Parathyroid adenoma (tissue), 2 donors: Measurements from ENCODE around the gene ENOX2.

Source experiments
- H2AFZ ChIP-seq: fragments of 300-600 bp; sonication (generic); one replicate; pipeline ENCODE4 v1.7.0; 2017; ENCODE audit warnings: antibody characterized with exemption, mild to moderate bottlenecking
- H3K27ac ChIP-seq: fragments of 300-600 bp; sonication (generic); one replicate; pipeline ENCODE4 v1.7.0; 2017
- H3K27me3 ChIP-seq: fragments of 300-600 bp; sonication (generic); one replicate; pipeline ENCODE4 v1.7.0; 2017; ENCODE audit warnings: low read length; ENCODE audit not compliant: control insufficient read depth, insufficient read depth
- H3K36me3 ChIP-seq: fragments of 300-600 bp; sonication (generic); one replicate; pipeline ENCODE4 v1.7.0; 2017; ENCODE audit warnings: low read length; ENCODE audit not compliant: control insufficient read depth, insufficient read depth
- H3K4me1 ChIP-seq: fragments of 300-600 bp; sonication (generic); one replicate; pipeline ENCODE4 v1.7.0; 2017; ENCODE audit warnings: control low read depth
- H3K4me2 ChIP-seq: fragments of 300-600 bp; sonication (generic); one replicate; pipeline ENCODE4 v1.7.0; 2017; ENCODE audit warnings: low read length
- H3K4me3 ChIP-seq: fragments of 300-600 bp; sonication (generic); one replicate; pipeline ENCODE4 v1.7.0; 2017; ENCODE audit warnings: low read depth, low read length
- H3K79me2 ChIP-seq: fragments of 300-600 bp; sonication (generic); one replicate; pipeline ENCODE4 v1.7.0; 2017; ENCODE audit warnings: control low read depth
- H3K9ac ChIP-seq: fragments of 300-600 bp; sonication (generic); one replicate; pipeline ENCODE4 v1.7.0; 2017; ENCODE audit warnings: mild to moderate bottlenecking
- H3K9me3 ChIP-seq: fragments of 300-600 bp; sonication (generic); one replicate; pipeline ENCODE4 v1.7.0; 2017; ENCODE audit warnings: low read length; ENCODE audit not compliant: control insufficient read depth
- CTCF ChIP-seq: fragments of 300-600 bp; sonication (generic); IDR thresholded peaks from one replicate; pipeline ENCODE4 v1.7.0; 2017; ENCODE audit warnings: antibody characterized with exemption, mild to moderate bottlenecking
- donor health status: primary hyperparathyroidism.

ENOX2 gene

GRCh38 chrX:130758072-130758471, 144.9 kb downstream of the ENOX2 start:
- H3K4me1 ChIP-seq, result no peaks in the 10 kb centered on the region
- no peak overlapping the region for H3K9ac ChIP-seq
- no peaks in the 10 kb centered on the region for H3K9me3 ChIP-seq
- H3K36me3 ChIP-seq, result no peaks in the 10 kb centered on the region
- no peak overlapping the region for H3K4me3 ChIP-seq
- TF ChIP-seq CTCF, result no peak
- H3K27me3 ChIP-seq, result no peaks in the 10 kb centered on the region
- H2AFZ ChIP-seq, result no peak overlapping the region
- no peak overlapping the region for H3K27ac ChIP-seq
- no peaks in the 10 kb centered on the region for H3K79me2 ChIP-seq
- no peak overlapping the region for H3K4me2 ChIP-seq

GRCh38 chrX:130756233-130756632, 146.8 kb downstream of the ENOX2 start:
- no peak overlapping the region for H3K9ac ChIP-seq
- H3K4me2 ChIP-seq, result no peak overlapping the region
- no peaks in the 10 kb centered on the region for H3K4me1 ChIP-seq
- no peaks in the 10 kb centered on the region for H3K9me3 ChIP-seq
- TF ChIP-seq CTCF, result no peak
- no peaks in the 10 kb centered on the region for H3K79me2 ChIP-seq
- H3K36me3 ChIP-seq, result no peaks in the 10 kb centered on the region
- H2AFZ ChIP-seq, result no peak overlapping the region
- no peaks in the 10 kb centered on the region for H3K27me3 ChIP-seq
- no peak overlapping the region for H3K27ac ChIP-seq
- H3K4me3 ChIP-seq, result no peak overlapping the region

DNA sequence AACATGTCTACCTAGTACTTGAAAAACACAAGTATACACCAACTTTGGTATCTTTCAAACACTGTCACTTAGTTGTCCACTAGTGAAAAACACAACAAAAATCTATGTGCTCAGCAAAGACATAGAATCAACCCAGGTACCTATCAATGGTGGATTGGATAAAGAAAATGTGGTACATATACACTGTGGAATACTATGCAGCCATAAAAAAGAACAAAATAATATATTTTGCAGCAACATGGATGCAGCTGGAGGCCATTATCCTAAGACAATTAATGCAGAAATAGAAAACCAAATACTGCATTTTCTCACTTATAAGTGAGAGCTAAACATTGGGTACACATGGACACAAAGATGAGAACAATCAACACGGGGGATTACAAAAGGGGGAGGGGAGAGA, 148.7 kb downstream of the ENOX2 start:
- Histone ChIP-seq H3K4me3 (no peak overlapping the region), H3K9ac (no peak overlapping the region), H3K36me3 (no peaks in the 10 kb centered on the region), H3K27me3 (no peaks in the 10 kb centered on the region), H3K4me2 (no peak overlapping the region), H3K27ac (no peak overlapping the region), H3K4me1 (no peaks in the 10 kb centered on the region), H2AFZ (no peak overlapping the region), H3K9me3 (no peaks in the 10 kb centered on the region), H3K79me2 (no peaks in the 10 kb centered on the region)
- no peak for TF ChIP-seq CTCF

- no peak overlapping the region for H3K4me3 ChIP-seq
- no peaks in the 10 kb centered on the region for H3K36me3 ChIP-seq
- H3K4me1 ChIP-seq, result no peaks in the 10 kb centered on the region
- no peak overlapping the region for H2AFZ ChIP-seq
- TF ChIP-seq CTCF, result no peak
- no peaks in the 10 kb centered on the region for H3K9me3 ChIP-seq
- H3K27me3 ChIP-seq, result no peaks in the 10 kb centered on the region
- H3K79me2 ChIP-seq, result no peaks in the 10 kb centered on the region
- no peak overlapping the region for H3K4me2 ChIP-seq
- H3K27ac ChIP-seq, result no peak overlapping the region
- H3K9ac ChIP-seq, result no peak overlapping the region
These were observed 156.2 kb downstream of the ENOX2 start for GRCh38 chrX:130746709-130747342.

GRCh38 chrX:130746077-130746476, 156.9 kb downstream of the ENOX2 start:
- no peaks in the 10 kb centered on the region for H3K27me3 ChIP-seq
- no peak overlapping the region for H2AFZ ChIP-seq
- no peaks in the 10 kb centered on the region for H3K9me3 ChIP-seq
- H3K4me2 ChIP-seq, result no peak overlapping the region
- H3K79me2 ChIP-seq, result no peaks in the 10 kb centered on the region
- H3K4me1 ChIP-seq, result no peaks in the 10 kb centered on the region
- H3K36me3 ChIP-seq, result no peaks in the 10 kb centered on the region
- no peak overlapping the region for H3K9ac ChIP-seq
- no peak overlapping the region for H3K27ac ChIP-seq
- TF ChIP-seq CTCF, result no peak
- no peak overlapping the region for H3K4me3 ChIP-seq
